ENCODE results near the gene ADISSP.

GRCh38 chr20:3813848-3814581 is 46.5 kb upstream of the ADISSP start:
- no peak for TF ChIP-seq CTCF (conservative IDR thresholded peaks at IDR 0.05 in 1 of 2, IDR thresholded peaks at IDR 0.05 in 1 of 2; ENCODE audit: low read depth in 1 of 2, low read length in 2 of 2)
- no peak for TF ChIP-seq EZH2 (IDR thresholded peaks at IDR 0.05; ENCODE audit: low read length, missing control alignments)
